Testis (tissue), 2 donors: ENCODE data around the gene CDK4.

Source experiments
- CTCF ChIP-seq, 3 experiments: fragments of 450-650 bp in 2 of 3; fragments of 200-600 bp in 1 of 3; sonication (generic) in 1 of 3; IDR thresholded peaks; one replicate each; pipeline ENCODE4 v1.5.1; 2016 to 2019; ENCODE audit warnings: antibody characterized with exemption in 3 of 3, mild to moderate bottlenecking in 2 of 3, moderate library complexity in 1 of 3
- POLR2A ChIP-seq: fragments of 450-650 bp; IDR thresholded peaks from one replicate; pipeline ENCODE4 v1.6.1; 2017; ENCODE audit warnings: antibody characterized with exemption, mild to moderate bottlenecking, moderate library complexity

GRCh38 chr12:57741844-57742738 lies 10.0 kb downstream of the CDK4 start:
- no peak for TF ChIP-seq CTCF (IDR thresholded peaks at IDR 0.05)
- TF ChIP-seq POLR2A = no peak
